Kidney glomerular epithelial cell (primary cell): ENCODE data around the gene LRRTM3.

Experiments used
- DNase-seq: peaks from one replicate; lab custom pipeline; 2025; lab: John Stamatoyannopoulos, UW

LRRTM3 gene

GRCh38 chr10:67033878-67034277, 108.0 kb downstream of the LRRTM3 start:
- no peak for DNase-seq

GRCh38 chr10:67036808-67037207, 111.0 kb downstream of the LRRTM3 start:
- no peak for DNase-seq

GRCh38 chr10:67043041-67043440, 117.2 kb downstream of the LRRTM3 start:
- no peak for DNase-seq

GRCh38 chr10:67045404-67045803, 119.6 kb downstream of the LRRTM3 start:
- no peak for DNase-seq

GRCh38 chr10:67046507-67046906, 120.7 kb downstream of the LRRTM3 start:
- no peak for DNase-seq

- no peak for DNase-seq
Observed at GRCh38 chr10:67049988-67050387, 124.2 kb downstream of the LRRTM3 start.

GRCh38 chr10:67050415-67050814, 124.6 kb downstream of the LRRTM3 start:
- DNase-seq: no peak

GRCh38 chr10:67072654-67073053, 146.8 kb downstream of the LRRTM3 start:
- DNase-seq: no peak

- no peak for DNase-seq
Observed at GRCh38 chr10:67075491-67075971, 149.7 kb downstream of the LRRTM3 start.

- no peak for DNase-seq
Observed at GRCh38 chr10:67076144-67076543, 150.3 kb downstream of the LRRTM3 start.

- DNase-seq: no peak
Observed at GRCh38 chr10:67077376-67077775, 151.5 kb downstream of the LRRTM3 start.

GRCh38 chr10:67079126-67079525, 153.3 kb downstream of the LRRTM3 start:
- DNase-seq: no peak

- no peak for DNase-seq
Observed at GRCh38 chr10:67086327-67087134, 160.7 kb downstream of the LRRTM3 start.

GRCh38 chr10:67087135-67087425, 161.2 kb downstream of the LRRTM3 start:
- no peak for DNase-seq

GRCh38 chr10:67088036-67088435, 162.2 kb downstream of the LRRTM3 start:
- DNase-seq: no peak

- DNase-seq: no peak
Observed at GRCh38 chr10:67095531-67095930, 169.7 kb downstream of the LRRTM3 start.

GRCh38 chr10:67098461-67098860, 172.6 kb downstream of the LRRTM3 start:
- no peak for DNase-seq

GRCh38 chr10:67100951-67101350, 175.1 kb downstream of the LRRTM3 start:
- DNase-seq: no peak

- DNase-seq: no peak
Observed at GRCh38 chr10:67107670-67108069, 181.8 kb downstream of the LRRTM3 start.

- no peak for DNase-seq
Observed at GRCh38 chr10:67110286-67110685, 184.4 kb downstream of the LRRTM3 start.

GRCh38 chr10:67112765-67113164, 186.9 kb downstream of the LRRTM3 start:
- no peak for DNase-seq

GRCh38 chr10:67114945-67115344, 189.1 kb downstream of the LRRTM3 start:
- DNase-seq: peak; percentile 52

- DNase-seq: peak; percentile 58
Observed at GRCh38 chr10:67115972-67116371, 190.1 kb downstream of the LRRTM3 start.

- DNase-seq: no peak
Observed at GRCh38 chr10:67119651-67120050, 193.8 kb downstream of the LRRTM3 start.
